Ovary (tissue), 9 donors: ENCODE results near the gene CACNA1A. TPM values are rescaled to one million over a fixed set of nuclear protein-coding genes. Genes with fewer than 3 reads are reported as not detected.
A peak's percentile ranks its signal among the peaks of the same experiment; 100 is the strongest.

Experiments
- DNase-seq, 5 donors: peaks; one replicate each; pipeline ENCODE4 v3.0.0-alpha.2; 2019 to 2020
- H3K27ac ChIP-seq, 2 donors: fragments of 200-600 bp; one replicate each; pipeline versions ENCODE4 v1.5.1 to v1.8.0; 2019 to 2022
- H3K27me3 ChIP-seq: fragments of 200-600 bp; one replicate; pipeline ENCODE4 v1.8.0; 2022
- H3K36me3 ChIP-seq: fragments of 200-600 bp; sonication (generic); one replicate; pipeline ENCODE4 v1.5.1; 2019
- H3K4me1 ChIP-seq: one replicate; pipeline ENCODE4 v1.8.1; 2013; ENCODE audit warnings: mild to moderate bottlenecking, moderate library complexity; ENCODE audit not compliant: insufficient read depth
- H3K4me3 ChIP-seq: fragments of 200-600 bp; sonication (generic); one replicate; pipeline ENCODE4 v1.5.1; 2017
- H3K9me3 ChIP-seq, 2 donors: fragments of 200-600 bp in 1 of 2; sonication (generic) in 1 of 2; one replicate each; pipeline versions ENCODE4 v1.5.1 to v1.8.1; 2013 to 2019; ENCODE audit warnings: mild to moderate bottlenecking in 1 of 2, moderate library complexity in 1 of 2
- CTCF ChIP-seq, 3 donors: fragments of 450-650 bp in 2 of 3; fragments of 200-600 bp in 1 of 3; IDR thresholded peaks; one replicate each; pipeline versions ENCODE4 v1.5.1 to v1.8.0; 2016 to 2022; ENCODE audit warnings: antibody characterized with exemption in 3 of 3, mild to moderate bottlenecking in 1 of 3
- EP300 ChIP-seq: sonication (generic); formaldehyde crosslinking; IDR thresholded peaks from one replicate; pipeline ENCODE4 v1.6.1; 2017; ENCODE audit warnings: antibody characterized with exemption
- POLR2A ChIP-seq: fragments of 450-650 bp; IDR thresholded peaks from one replicate; pipeline ENCODE4 v1.6.1; 2017; ENCODE audit warnings: antibody characterized with exemption, mild to moderate bottlenecking, moderate library complexity
- WGBS, 3 donors: extraction: QIAGEN DNeasy Blood & Tissue Kit in 1 of 3; methylation state at CpG; one replicate each; pipeline versions ENCODE4 v1.1.5 to v1.1.7; 2013 to 2017; 5-methylcytosine and 5-hydroxymethylcytosine counted together
- intact Hi-C, 4 donors: fragments of 100-400 bp; cut with DNase I; formaldehyde crosslinking; loops; one replicate each; pipeline versions ENCODE4 v1.11.0 to v1.15.1; 2022 to 2023
- polyA plus RNA-seq, 2 donors: library from polyadenylated mRNA; stranded (reverse); fragments of 200-250 nt in 1 of 2; fragments of 350-450 nt in 1 of 2; fragmentation: Illumina TruSeq in 1 of 2; extraction: RNeasy Lipid Tissue Mini Kit (QIAGEN cat#74804) in 1 of 2; gene quantifications; one replicate each; pipeline ENCODE4 v1.2.3, GENCODE V29; 2013 to 2014
- total RNA-seq, 7 donors: library from RNA; depleted of rRNA in 2 of 7; stranded (reverse); fragments of >200 nt in 2 of 7; fragmentation: NEBNext Ultra II Directional in 3 of 7; extraction: Animal tissue kit (Norgen Biotek cat#: 25700) in 3 of 7; gene quantifications; one replicate each; pipeline versions ENCODE4 v1.1.0 to v1.2.4, GENCODE V29; 2016 to 2023
- donor health status: DM: no; HTN: no; CAD: no; lungs with moderate emphysema.
- donor health status: DM: no; HTN: no; CAD: no.
- donor health status: Bipolar disorder and iron deficiency.
- donor health status: DM: yes; HTN: yes; CAD: no.
- donor health status: DM: no; HTN: no; CAD: no.
- donor health status: DM: yes; HTN: yes; CAD: no.

Gene CACNA1A
- total and polyA plus RNA-seq, 9 donors: 0.60 to 3.3 (median 1.6) TPM

GRCh38 chr19:13209484-13210338, 296.6 kb downstream of the CACNA1A start:
- DNase-seq: peak in 1 of 5 donors; percentile 28
- Histone ChIP-seq H3K4me1 (peaks cover 3% of the 10 kb centered on the region), H3K27me3 (no peaks in the 10 kb centered on the region), H3K27ac (no peak overlapping the region), H3K36me3 (no peaks in the 10 kb centered on the region), H3K4me3 (no peak overlapping the region), H3K9me3 (no peaks in the 10 kb centered on the region)
- intact Hi-C loops: no loop called here
- TF ChIP-seq POLR2A (no peak), EP300 (no peak), CTCF (IDR thresholded peaks at IDR 0.05) (no peak)
- WGBS, 3 donors: 77 to 78% (median 78%) methylated on average over 4 to 13 of the region's 13 CpGs

- Histone ChIP-seq H3K4me3 (peak overlapping the region; percentile 55), H3K27me3 (no peaks in the 10 kb centered on the region), H3K9me3 (no peaks in the 10 kb centered on the region), H3K36me3 (no peaks in the 10 kb centered on the region), H3K4me1 (peaks cover 3% of the 10 kb centered on the region), H3K27ac (no peak overlapping the region)
- TF ChIP-seq EP300 (no peak), POLR2A (no peak), CTCF (IDR thresholded peaks at IDR 0.05) (no peak)
- intact Hi-C loops: no loop called here
- 56 to 81% (median 66%) methylated on average over 37 to 52 of the region's 52 CpGs for WGBS, 3 donors
- DNase-seq: peak in 2 of 5 donors; percentile 47 to 52
These were observed 297.4 kb downstream of the CACNA1A start for GRCh38 chr19:13208672-13209483.

- H3K36me3 ChIP-seq: no peaks in the 10 kb centered on the region
- 0 to 2% (median 1%) methylated on average over 37 to 39 of the region's 39 CpGs for WGBS, 3 donors
- peak overlapping the region; percentile 55 for H3K4me3 ChIP-seq
- peak; percentile 58 to 76 (median 67) for DNase-seq
- H3K4me1 ChIP-seq: peaks cover 3% of the 10 kb centered on the region
- intact Hi-C loops: no loop called here
- peak overlapping the region; percentile 32 to 53 for H3K27ac ChIP-seq
- no peak for TF ChIP-seq POLR2A
- TF ChIP-seq CTCF (IDR thresholded peaks at IDR 0.05): no peak
- TF ChIP-seq EP300: no peak
- H3K27me3 ChIP-seq: no peaks in the 10 kb centered on the region
- H3K9me3 ChIP-seq: no peaks in the 10 kb centered on the region
These were observed 298.2 kb downstream of the CACNA1A start for GRCh38 chr19:13207846-13208671.
